Ovary (tissue), 3 donors: ENCODE data around the gene NOP9.

Experiments used
- CTCF ChIP-seq, 3 donors: fragments of 450-650 bp in 2 of 3; fragments of 200-600 bp in 1 of 3; IDR thresholded peaks; one replicate each; pipeline versions ENCODE4 v1.5.1 to v1.8.0; 2016 to 2022; ENCODE audit warnings: antibody characterized with exemption in 3 of 3, mild to moderate bottlenecking in 1 of 3
- EP300 ChIP-seq: sonication (generic); formaldehyde crosslinking; IDR thresholded peaks from one replicate; pipeline ENCODE4 v1.6.1; 2017; ENCODE audit warnings: antibody characterized with exemption
- POLR2A ChIP-seq: fragments of 450-650 bp; IDR thresholded peaks from one replicate; pipeline ENCODE4 v1.6.1; 2017; ENCODE audit warnings: antibody characterized with exemption, mild to moderate bottlenecking, moderate library complexity
- donor health status: DM: no; HTN: no; CAD: no.

- TF ChIP-seq CTCF (IDR thresholded peaks at IDR 0.05) (no peak), EP300 (no peak), POLR2A (no peak)
Observed at GRCh38 chr14:24252289-24253124, 47.1 kb upstream of the NOP9 start.
